Sciatic nerve (tissue), 2 donors: ENCODE results near the gene POLR1G. TPM values are rescaled to one million over a fixed set of nuclear protein-coding genes. Genes with fewer than 3 reads are reported as not detected.
"Not testable (repeated sequence)": the region's sequence is repeated elsewhere in the genome, so short reads cannot be mapped to it uniquely, and the experiment has no call there.

Experiments
- ATAC-seq: fragments of 200-7000 bp; cut with Tn5 transposase; one replicate; pipeline ENCODE4 v1.9.1; 2020; ENCODE audit warnings: mild to moderate bottlenecking, moderate library complexity
- DNase-seq: peaks from one replicate; pipeline ENCODE4 v3.0.0-alpha.2; 2020; ENCODE audit warnings: low spot score
- intact Hi-C: fragments of 100-400 bp; cut with DNase I; formaldehyde crosslinking; loops from one replicate; pipeline ENCODE4 v1.14.2; 2022
- total RNA-seq: library from RNA; stranded (reverse); fragmentation: NEBNext Ultra II Directional; extraction: Animal tissue kit (Norgen Biotek cat#: 25700); gene quantifications from one replicate; pipeline ENCODE4 v1.2.1, GENCODE V29; 2021
- donor health status: DM: no; HTN: no; CAD: no.
- donor health status: DM: no; HTN: no; CAD: no.

POLR1G gene
- total RNA-seq, 1 donor from 2014 or later, result 2.3 TPM

DNA sequence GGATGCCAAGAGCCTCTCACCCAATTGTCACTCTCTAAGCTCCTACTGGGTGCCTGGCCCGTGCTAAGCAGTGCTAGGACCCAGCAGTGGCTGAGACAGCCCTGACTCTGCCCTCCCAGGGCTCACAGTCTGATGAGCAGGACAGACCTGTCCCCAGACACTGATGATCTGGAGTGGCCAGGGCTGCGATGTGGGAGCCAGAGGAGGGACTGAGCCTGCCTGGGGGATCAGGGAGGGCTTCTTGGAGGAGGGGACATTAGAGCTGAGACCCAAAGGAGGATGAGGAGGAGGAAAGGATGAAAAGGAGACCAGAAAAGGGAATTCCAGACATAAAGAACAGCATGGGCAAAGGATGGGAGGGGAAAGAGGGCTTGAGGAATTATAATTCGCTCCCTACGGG lies 10.7 kb downstream of the POLR1G start:
- intact Hi-C loops, result no loop called here
- no peak for ATAC-seq
- no peak for DNase-seq

DNA sequence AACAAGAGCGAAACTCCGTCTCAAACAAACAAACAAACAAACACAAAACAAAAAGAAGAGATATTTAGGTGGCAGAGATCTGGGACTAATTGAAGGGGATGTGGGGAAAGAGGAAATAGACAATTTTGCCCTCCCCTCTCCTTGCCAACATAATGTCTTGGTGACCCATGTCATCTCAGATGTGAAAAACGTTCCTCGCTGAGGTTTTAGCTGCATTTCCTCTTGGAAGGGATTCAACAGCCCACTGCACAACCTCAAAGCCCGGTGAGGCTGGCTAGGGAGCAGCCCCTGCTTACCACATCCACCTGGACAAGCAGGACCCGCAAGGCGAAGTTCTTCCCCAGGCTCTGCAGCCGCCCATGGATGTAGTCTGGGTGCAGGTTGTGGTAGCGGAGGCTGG lies 12.4 kb downstream of the POLR1G start:
- ATAC-seq (no peak), DNase-seq (no peak)
- intact Hi-C loops, result no loop called here

DNA sequence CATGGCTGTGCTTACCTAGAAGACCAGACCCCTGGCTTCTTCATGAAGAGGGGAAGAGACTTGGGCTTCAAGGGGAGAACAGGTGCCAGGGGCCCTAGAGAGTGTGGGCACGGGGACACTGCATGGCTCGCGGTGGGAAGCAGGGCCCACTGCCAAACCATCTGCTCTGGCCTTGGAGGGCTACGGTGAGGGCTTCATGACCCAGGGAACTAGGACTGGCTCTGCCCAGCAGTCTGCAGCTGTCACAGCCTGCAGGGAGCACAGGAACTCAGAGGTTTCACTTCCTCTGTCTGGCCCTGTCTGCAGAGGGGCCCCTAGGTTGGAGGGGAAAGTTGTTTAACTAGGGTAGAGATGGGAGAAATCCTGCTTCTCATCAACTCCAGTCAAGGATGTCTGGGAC lies 13.0 kb downstream of the POLR1G start:
- intact Hi-C loops, result no loop called here
- no peak for DNase-seq
- ATAC-seq, result peak; percentile 16

DNA sequence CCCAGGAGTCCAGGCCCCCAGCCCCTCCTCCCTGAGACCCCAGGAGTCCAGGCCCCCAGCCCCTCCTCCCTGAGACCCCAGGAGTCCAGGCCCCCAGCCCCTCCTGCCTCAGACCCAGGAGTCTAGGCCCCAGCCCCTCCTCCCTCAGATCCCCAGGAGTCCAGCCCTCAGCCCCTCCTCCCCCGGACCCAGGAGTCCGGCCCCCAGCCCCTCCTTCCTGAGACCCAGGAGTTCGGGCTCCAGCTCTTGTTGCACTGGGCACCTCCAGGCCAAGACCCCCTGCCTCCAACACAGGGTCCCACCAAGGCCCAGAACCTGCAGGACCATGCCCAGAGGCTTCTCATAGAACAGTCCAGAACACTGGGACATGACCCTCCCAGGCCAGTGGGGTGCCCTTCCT lies 13.5 kb downstream of the POLR1G start:
- intact Hi-C loops, result no loop called here
- ATAC-seq, result no peak

DNA sequence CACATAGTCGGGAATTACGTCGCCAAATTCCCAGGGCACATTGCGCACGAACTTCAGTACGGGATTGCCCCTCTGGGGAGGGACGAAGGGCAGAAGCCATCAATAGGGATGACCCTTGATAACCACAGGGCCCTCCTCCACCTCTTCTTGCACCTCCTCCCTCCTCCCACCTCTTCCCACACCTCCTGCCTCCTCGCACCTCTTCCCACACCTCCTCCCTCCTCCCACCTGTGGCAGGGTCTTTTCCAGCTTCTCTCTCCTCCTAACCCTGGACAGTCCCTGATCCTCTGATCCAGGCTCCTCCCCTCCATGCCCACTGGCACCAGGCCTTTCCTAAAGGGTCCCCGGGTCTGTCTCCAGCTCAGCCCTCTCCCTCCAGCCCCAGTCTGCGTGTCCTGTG lies 13.9 kb downstream of the POLR1G start:
- ATAC-seq, result no peak
- no peak for DNase-seq
- intact Hi-C loops, result no loop called here

More for the DNA sequence above, 13.5 kb downstream of the POLR1G start:
- DNase-seq, result no peak

DNA sequence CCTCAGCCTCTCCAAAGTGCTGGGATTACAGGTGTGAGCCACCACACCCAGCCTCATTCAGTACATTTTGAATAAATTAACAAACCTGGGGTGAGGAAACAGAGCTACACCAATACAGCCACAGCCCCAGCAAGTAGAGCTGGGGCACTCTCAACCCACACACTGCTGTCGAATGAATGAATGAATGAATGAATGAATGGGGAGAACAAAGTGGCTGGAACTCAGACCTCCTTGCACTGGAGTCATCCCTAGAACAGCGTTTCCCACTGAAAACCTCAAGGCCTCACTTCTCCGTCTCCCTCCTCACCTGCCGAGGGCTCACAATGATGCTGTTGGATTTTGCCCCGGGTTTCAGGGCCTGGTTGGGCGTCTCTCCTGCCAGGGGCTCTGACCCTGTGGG lies 14.4 kb downstream of the POLR1G start:
- DNase-seq, result no peak
- intact Hi-C loops, result no loop called here
- no peak for ATAC-seq

DNA sequence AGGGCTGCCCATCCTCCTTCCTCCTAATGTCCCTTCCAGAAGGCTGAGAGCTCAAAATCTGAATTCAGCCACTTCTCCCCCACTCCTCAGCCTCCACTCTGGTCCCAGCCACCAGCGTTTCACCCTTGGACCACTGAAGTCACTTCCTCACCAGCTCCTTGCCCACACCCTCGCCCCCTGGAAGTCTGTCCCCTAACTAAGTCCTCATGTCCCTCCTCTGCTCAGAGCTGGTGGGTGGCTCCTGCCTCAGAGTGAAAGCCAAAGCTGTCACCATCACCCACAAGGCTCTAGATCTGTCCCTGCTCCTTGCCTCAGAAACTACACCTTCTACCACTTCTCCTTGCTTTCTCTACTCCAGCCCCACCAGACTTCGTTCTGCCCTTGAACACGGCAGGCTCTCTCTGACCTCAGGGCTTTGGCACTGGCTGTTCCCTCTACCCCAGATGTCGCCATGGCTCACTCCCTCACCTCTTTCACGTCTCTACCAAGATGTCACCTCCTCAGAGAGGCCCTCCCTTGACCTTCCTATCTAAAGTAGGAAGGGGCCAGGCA lies 15.6 kb downstream of the POLR1G start:
- ATAC-seq (no peak), DNase-seq (no peak)
- intact Hi-C loops, result no loop called here

DNA sequence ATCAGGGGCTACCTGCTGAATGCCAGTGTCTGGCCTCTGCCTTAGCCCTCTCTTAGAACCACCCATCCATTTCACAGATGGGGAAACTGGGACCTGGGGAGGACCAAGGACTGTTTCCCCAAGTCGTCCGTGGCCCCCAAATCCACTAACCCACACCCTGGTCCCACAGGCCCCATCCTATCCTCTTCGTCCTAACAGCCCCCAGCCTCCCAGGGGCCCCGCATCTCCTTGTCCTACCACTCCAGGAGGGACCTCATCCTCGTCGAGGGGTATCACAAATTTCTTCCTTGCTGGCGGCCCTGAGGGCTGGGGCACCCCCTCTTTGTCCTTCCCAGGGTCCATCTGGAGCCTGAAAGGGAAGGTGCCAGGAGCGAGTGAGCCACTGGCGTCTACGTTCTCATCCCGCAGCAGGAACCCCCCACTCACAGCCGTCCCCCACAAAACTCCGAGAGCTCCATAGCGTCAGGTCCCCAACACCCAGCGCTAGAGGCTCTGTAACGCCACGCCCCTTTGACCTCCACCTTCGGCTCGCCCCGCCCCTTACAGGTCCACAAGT lies 16.7 kb downstream of the POLR1G start:
- no peak for ATAC-seq
- intact Hi-C loops, result no loop called here
- DNase-seq, result peak; percentile 97

DNA sequence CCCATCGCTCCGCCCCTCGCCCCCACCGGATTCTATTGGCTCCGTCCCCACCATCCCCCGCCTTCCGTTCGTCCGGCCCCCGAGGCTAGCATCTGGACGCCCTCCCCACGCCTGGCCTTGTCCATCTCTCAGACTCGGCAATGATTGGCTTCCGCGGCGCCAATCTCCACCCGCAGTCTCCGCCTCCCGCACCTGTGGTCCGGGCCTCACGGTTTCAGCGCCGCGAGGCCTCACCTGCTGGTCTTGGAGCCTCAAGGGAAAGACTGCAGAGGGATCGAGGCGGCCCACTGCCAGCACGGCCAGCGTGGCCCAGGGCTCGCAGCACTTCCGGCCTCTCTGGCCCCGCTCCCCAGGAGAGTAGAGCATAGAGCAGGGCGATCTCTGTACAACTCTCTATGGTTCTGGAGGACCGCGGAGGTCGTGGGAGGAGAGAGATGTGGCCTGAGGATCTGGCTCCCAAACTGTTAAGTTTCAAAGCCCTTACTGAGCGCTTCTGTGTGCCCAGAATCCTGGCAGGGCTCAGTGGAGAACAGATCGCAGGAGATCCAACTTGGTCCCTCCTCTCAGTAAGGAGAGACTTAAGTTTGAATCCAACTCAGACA lies 17.2 kb downstream of the POLR1G start, which contains the start of gene ERCC1:
ERCC1 (minus strand) TSS at position 329 of the 602 bp plus-strand sequence. CDS start 543 bp downstream, outside the sequence.
- intact Hi-C loops, result no loop called here
- no peak for DNase-seq
- ATAC-seq, result peak; percentile 88

DNA sequence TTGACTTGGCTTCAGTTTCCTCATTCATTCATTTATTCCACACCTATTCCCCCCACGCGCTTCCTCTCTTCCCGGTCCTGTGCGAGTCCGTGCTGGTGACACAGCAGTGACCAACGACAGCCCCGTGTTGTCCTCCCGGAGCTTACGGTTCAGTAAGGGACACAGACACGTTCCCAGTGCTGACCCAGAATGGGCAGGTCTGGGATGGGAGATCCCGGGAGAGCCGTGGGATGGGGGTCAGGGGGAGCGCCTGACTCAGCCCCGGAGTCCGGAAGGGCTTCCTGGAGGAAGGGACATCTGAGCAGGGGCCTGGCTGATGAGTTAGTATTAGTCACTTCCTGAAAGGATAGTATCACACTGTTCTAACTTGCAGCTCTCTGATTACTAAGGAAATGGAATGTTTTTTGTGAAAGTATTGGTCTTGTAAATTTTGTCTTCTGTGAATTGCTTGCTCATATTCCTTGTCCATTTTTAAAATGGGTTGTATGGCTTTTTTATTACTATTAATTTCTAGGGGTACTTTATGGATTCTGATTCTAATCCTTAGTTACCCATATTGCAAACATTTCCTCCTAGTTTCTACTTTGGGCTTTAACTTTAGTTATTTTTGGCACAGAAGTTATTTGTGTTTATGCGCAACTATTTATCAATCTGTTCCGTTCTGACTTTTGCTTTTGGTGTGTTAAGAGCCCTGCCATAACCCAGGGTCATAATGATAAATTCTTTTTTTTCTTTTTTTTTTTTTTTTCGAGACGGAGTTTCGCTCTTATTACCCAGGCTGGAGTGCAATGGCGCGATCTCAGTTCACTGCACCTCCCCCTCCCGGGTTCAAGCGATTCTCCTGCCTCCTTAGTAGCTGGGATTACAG lies 18.0 kb downstream of the POLR1G start:
- DNase-seq (no peak), ATAC-seq (peak; percentile 33)
- intact Hi-C loops, result no loop called here

DNA sequence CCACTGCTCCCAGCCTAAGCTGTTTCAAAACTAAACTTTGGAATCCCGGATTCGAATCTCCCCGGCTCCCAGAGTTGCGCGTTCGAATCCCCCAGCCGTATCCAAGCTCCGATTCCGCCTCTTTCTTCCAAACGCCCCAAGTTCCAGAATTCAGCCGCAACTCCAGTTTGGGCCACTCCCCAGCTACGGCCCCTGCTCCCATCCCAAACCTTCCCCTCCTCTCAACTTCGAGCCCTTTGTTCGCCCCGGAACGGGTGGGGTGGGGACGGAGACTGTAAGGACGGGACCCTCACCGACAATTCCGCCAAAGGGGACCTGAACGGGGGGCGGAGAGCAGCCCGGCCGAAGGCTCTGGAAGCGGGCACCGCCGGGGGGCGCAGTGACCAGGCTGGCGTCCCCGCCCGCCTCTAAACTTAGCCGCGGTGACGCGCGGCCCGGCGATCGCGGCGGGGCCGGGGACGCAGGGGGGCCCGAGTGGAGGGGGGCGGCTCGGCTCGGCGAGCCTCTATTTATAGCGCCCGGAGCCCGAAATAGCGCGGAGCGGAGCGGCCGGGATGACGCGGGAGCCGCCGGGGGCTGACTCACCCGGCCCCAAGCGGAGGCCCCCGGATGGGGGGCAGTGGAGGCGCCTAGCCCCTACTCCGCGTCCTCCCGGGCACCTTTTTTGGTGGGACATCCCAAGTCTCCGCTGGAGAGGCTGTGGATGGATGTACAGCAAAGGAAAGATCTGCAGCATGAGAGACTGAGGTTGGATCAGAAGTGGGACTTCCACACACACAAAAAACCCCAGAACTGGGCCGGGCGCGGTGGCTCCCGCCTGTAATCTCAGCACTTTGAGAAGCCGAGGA lies 22.2 kb downstream of the POLR1G start:
- DNase-seq, result no peak
- intact Hi-C loops, result no loop called here

DNA sequence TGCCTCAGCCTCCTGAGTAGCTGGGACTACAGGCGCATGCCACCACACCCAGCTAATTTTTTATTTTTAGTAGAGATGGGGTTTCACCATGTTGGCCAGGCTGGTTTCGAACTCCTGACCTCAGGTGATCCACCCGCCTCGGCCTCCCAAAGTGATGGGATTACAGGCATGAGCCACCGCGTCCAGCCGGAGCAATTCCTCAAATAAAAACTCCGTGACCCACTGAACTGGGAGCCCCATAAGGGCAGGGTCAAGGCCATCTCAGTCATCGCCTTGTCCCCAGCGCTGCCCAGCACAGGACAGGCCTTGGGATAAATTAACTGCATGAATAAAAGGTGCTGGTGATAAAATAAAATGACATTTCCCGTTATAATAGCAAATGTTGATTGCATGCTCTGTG lies 23.5 kb downstream of the POLR1G start:
- DNase-seq, intact Hi-C loops, ATAC-seq: not testable (repeated sequence)

More for the DNA sequence above, 22.2 kb downstream of the POLR1G start:
- peak; percentile 16 for ATAC-seq

DNA sequence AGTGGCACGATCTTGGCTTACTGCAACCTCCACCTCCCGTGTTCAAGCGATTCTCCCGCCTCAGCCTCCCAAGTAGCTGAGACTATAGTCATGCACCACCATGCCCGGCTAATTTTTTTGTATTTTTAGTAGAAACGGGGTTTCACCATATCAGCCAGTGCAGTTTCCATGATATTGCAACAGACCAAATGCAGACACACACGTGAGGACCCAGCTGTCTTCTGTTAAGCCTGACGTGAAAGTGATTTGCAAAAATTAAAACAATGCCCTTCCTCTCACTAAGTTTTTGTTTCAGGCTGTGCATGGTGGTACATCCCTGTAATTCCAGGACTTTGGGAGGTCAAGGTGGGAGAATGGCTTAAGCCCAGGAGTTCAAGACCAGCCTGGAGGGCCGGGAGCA lies 24.6 kb downstream of the POLR1G start:
- ATAC-seq, intact Hi-C loops, DNase-seq: not testable (repeated sequence)

DNA sequence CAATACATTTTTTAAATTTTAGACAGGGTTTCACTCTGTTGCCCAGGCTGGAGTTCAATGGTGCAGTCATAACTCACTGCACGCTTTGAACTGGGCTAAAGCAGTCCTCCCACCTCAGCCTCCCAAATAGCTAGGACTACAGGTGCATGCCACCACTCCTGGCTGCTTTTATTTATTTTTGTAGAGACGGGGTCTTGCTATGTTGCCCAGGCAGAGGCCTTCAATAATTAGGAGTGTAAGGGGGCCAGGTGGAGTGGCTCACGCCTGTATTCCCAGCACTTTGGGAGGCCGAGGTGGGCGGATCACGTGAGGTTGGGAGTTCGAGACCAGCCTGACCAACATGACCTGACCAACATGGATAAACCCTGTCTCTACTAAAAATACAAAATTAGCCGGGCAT lies 26.1 kb downstream of the POLR1G start:
- intact Hi-C loops, ATAC-seq: not testable (repeated sequence)

DNA sequence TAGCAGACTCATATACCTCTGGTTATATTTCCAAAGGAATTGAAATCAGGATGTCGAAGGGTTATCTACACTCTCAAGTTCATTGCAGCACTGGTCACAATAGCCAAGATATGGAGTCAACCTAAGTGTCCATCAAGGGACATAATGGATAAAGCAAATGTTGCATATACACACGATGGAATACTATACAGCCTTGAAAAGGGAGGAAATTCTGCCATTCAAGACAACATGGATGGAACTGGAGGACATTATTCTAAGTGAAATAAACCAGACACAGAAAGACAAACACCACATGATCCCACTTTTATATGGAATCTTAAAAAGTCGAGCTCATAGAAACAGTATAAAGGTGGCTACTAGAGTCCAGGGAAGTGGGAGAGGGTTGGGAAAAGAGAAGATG lies 30.9 kb downstream of the POLR1G start:
- intact Hi-C loops, result loop anchor here (2.0 kb wide), 1 partner anchor 39 kb away; no protein-coding TSS in a partner anchor
- DNase-seq, result no peak

More for the DNA sequence above, 26.1 kb downstream of the POLR1G start:
- not testable (repeated sequence) for DNase-seq

DNA sequence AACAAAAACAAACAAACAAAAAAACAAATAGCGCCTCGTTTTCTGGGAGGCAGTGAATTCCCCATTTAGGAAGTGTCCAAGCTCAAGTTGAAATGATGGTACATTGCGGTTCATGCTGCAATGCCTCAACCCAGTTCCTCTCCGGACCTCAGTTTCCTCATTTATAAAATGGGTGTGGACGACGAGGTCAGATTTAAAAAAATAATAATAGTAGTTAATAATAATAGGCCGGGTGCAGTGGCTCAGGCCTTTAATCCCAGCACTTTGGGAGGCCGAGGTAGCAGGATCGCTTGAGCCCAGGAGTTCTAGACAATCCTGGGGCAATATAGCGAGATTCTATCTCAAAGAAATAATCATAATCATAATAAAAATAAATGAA lies 32.7 kb downstream of the POLR1G start:
- DNase-seq (no peak), ATAC-seq (no peak)
- intact Hi-C loops, result no loop called here

More for the DNA sequence above, 30.9 kb downstream of the POLR1G start:
- ATAC-seq, result no peak

DNA sequence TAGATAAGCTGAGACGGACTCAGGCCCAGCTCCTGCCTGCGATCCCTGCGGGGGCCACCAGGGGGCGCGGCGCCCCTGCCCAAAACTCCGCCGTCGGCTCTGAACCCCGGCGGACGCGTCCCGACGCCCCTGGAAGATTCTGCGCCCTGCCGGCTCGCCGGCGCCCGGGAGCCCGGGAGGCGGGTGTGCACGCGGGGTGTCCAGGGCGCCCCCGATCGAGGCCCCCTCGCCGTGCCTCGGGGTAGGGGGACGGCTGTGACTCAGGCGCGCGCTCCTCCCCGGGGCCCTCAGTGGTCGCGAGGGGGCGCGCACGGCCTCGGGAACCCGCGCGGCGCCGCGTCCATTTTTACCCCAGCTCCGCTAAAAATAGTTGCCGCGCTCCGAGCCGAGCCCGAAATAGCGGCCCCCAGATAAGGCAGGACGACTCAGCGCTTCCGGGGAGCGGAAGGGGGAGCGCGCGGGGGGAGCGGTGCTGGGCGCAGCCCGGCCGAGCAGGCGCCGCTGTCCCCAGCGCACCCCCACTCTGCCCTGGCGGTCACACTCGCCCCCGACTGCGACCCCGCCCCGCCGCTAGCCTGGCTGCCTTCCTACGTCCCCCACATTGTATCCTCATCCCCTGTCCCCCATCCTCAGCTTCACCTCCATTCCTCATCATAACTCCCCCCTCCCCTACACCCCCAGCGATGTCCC lies 33.3 kb downstream of the POLR1G start:
- intact Hi-C loops, result no loop called here
- ATAC-seq (peak; percentile 60), DNase-seq (peak; percentile 89)

DNA sequence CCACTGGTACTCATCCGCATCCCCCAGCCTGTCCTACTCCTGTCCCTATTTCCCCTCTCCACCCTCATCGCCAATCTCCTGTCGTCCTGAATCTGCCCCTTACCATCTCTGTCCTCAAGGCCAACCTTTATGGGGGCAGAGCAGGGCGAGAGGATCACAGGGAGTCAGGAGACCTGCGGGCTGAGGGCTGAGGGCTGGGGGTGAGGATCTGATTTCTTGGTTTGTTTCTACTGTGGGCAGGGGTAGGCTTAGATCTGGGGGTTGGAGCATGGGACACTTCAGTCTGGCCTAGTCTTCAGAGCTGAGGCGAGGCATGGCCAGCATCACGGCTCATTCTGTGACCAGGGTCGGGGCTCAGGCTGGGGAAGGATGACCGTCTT lies 33.8 kb downstream of the POLR1G start:
- intact Hi-C loops, result no loop called here
- ATAC-seq, result no peak
- DNase-seq, result no peak
